Measurements from ENCODE around the gene MYCBP.

DNA sequence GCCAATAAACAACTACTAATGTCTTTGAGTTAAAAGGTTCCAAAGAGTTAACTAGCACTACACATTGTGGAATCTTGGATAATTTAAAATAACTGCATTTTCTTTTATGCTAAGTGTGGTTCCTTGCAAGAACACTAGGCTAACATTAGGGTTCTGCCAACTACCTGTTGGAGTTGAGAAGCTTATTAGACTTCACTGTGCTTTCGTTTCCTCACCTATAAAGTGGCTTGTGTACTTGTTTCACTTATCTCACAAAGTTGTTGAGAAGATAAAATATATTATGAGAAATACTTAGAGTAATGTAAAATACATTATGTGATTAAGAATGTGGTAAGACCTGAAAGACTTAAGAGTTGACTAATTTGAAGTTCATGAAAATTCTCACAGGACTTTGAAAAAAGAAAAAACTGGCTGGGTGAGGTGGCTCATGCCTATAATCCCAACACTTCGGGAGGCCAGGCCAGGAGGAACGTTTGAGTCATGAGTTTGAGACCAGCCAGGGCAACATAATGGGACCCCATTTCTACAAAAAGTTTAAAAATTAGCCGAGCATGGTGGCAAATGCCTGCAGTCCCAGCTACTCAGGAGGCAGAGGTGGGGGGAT is 7.9 kb downstream of the MYCBP start:
- no peak for TF ChIP-seq POLR2AphosphoS5 (IDR thresholded peaks at IDR 0.05; ENCODE audit: low read depth)
- TF ChIP-seq, protein P1, sequence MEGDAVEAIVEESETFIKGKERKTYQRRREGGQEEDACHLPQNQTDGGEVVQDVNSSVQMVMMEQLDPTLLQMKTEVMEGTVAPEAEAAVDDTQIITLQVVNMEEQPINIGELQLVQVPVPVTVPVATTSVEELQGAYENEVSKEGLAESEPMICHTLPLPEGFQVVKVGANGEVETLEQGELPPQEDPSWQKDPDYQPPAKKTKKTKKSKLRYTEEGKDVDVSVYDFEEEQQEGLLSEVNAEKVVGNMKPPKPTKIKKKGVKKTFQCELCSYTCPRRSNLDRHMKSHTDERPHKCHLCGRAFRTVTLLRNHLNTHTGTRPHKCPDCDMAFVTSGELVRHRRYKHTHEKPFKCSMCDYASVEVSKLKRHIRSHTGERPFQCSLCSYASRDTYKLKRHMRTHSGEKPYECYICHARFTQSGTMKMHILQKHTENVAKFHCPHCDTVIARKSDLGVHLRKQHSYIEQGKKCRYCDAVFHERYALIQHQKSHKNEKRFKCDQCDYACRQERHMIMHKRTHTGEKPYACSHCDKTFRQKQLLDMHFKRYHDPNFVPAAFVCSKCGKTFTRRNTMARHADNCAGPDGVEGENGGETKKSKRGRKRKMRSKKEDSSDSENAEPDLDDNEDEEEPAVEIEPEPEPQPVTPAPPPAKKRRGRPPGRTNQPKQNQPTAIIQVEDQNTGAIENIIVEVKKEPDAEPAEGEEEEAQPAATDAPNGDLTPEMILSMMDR (conservative IDR thresholded peaks at IDR 0.05; ENCODE audit: low read depth in 2 of 2), result no peak

Measured in GM23338 (cell line).